ENCODE measurements around the gene STRA6.

The STRA6 gene

GRCh38 chr15:74217907-74218885 lies 15.6 kb upstream of the STRA6 start:
- no peak overlapping the region for H3K4me3 ChIP-seq (ENCODE audit: low read length)
- DNase-seq (ENCODE audit: low read depth), result no peak
- TF ChIP-seq CTCF (conservative IDR thresholded peaks at IDR 0.05; ENCODE audit: low read length), result no peak

GRCh38 chr15:74216949-74217348 lies 14.4 kb upstream of the STRA6 start:
- no peak overlapping the region for H3K4me3 ChIP-seq (ENCODE audit: low read length)
- no peak for DNase-seq (ENCODE audit: low read depth)
- no peak for TF ChIP-seq CTCF (conservative IDR thresholded peaks at IDR 0.05; ENCODE audit: low read length)

GRCh38 chr15:74215958-74216357 lies 13.4 kb upstream of the STRA6 start:
- DNase-seq (ENCODE audit: low read depth), result no peak
- no peak for TF ChIP-seq CTCF (conservative IDR thresholded peaks at IDR 0.05; ENCODE audit: low read length)
- H3K4me3 ChIP-seq (ENCODE audit: low read length), result no peak overlapping the region

- no peak overlapping the region for H3K4me3 ChIP-seq (ENCODE audit: low read length)
- DNase-seq (ENCODE audit: low read depth), result no peak
- TF ChIP-seq CTCF (conservative IDR thresholded peaks at IDR 0.05; ENCODE audit: low read length), result no peak
Observed at GRCh38 chr15:74214324-74215021, 11.9 kb upstream of the STRA6 start.

- TF ChIP-seq CTCF (conservative IDR thresholded peaks at IDR 0.05; ENCODE audit: low read length), result no peak
- no peak for DNase-seq (ENCODE audit: low read depth)
Observed at GRCh38 chr15:74213858-74214284, 11.3 kb upstream of the STRA6 start.

GRCh38 chr15:74212494-74212893 lies 9.9 kb upstream of the STRA6 start:
- TF ChIP-seq CTCF (conservative IDR thresholded peaks at IDR 0.05; ENCODE audit: low read length), result no peak
- no peak for DNase-seq (ENCODE audit: low read depth)
- H3K4me3 ChIP-seq (ENCODE audit: low read length), result no peak overlapping the region

More at GRCh38 chr15:74213858-74214284, 11.3 kb upstream of the STRA6 start:
- H3K4me3 ChIP-seq (ENCODE audit: low read length), result no peak overlapping the region
